Kasumi-1 (cell line): ENCODE results near the gene ACTR1A.
"Not testable (repeated sequence)": the region's sequence is repeated elsewhere in the genome, so short reads cannot be mapped to it uniquely, and the experiment has no call there.

Experiments used
- DNase-seq, 2 experiments: peaks; one replicate each; lab custom pipeline; 2025; lab: John Stamatoyannopoulos, UW

ACTR1A gene

DNA sequence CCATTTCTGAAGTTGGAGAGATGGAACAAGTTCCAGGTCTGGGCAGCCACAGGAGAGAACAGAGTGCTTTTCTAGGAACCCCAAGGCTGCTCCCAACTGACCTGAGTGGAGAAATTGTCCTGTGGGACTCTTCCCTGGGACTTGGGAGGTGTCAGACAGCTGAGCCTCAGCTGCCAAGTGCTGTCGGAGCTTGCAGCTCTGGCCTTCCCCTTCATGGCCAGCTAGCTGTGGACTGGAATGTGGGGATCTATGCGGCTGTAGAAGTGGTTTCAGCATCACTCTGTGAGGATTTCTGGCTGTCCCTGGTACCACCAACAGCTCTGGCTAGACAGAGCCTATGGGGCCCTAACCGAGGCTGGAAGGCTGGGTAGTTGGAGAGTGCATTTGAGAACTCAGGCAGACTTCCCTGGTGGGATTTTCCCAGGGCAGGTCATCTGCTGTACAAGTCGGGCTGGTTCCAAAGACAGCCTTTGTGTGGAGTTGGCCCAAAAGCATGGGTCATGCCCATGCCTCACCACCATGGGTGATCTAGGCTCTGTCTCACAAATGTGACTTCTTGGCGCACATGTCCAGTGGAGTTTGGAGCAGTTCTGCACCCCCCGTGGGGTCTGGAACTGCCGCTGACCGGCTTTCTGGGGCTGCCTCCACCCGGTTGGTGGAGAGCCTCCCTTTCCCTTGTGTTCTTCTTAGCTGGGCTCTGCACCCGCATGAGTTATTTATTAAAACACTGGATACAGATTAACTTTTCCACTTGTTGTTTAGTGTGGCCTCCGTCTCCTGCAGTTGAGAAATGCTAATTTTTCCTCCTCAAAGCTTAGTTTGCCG, 12.2 kb upstream of the ACTR1A start:
- DNase-seq = no peak

DNA sequence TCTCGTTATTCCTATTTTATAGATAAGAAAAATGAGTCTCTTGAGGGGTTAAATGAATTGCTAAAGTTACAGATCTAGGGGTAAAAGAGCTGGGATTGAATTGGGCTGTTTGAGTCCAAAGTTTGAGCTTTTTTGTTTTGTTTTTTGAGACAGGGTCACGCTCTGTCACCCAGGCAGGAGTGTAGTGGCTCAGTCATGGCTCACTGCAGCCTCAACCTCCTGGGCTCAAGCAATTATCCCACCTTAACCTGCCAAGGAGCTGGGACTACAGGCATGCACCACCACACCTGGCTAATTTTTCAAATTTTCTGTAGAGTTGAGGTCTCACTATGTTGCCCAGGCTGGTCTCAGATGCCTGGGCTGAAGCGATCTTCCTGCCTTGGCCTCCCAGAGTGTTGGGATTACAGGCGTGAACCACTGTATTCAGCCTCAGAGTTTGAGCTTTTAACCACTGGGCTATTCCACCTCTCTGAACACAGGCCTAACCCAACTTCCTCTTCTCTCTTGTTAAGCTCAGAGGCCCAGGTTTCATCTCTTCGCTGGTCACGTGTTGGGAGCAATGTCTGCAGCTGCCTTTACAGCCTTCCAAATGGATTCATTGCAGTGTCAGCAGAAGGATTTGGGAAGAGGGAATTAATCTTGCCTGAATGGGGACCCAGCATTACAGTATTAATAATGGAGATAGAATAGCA, 9.2 kb upstream of the ACTR1A start:
- peak; percentile 98 to 99 for DNase-seq

DNA sequence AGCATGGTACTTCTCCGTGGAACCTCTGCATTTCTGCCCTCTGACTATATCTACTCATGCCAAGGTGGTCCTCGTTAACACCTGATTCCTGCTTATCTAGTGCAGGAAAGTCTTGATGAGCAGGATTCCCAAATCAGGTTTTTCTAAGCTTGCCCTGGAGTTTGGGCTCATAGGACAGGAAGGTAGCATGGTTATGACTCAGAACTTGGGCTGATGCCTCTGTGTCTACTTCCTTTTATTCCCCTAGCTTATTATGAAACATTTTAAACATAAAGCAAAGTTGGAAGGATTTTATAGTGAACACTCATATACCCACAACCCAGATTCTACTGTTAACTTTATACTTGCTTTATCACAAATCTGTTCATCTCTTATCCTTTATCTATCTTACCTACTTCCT, 6.9 kb upstream of the ACTR1A start:
- peak; percentile 78 to 91 for DNase-seq

DNA sequence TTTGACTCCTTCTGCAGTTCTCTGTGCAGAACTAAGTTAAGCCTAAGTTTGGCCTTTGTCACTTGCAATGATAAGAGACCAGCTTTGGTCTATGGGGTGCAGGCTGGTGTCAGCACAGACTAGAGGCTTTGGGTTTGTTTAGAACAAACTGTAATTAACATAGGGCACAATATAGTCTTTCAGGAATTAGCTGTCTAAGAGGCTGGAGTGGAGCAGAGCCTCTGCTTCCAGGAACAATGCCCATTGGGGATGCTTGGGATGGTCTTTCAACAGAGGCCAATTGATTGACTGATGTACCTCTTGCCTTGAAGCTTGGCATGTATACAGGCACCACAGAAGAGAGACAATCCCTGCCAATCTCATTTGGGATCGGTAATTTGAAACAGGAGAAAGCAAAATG, 6.0 kb upstream of the ACTR1A start:
- DNase-seq = no peak

DNA sequence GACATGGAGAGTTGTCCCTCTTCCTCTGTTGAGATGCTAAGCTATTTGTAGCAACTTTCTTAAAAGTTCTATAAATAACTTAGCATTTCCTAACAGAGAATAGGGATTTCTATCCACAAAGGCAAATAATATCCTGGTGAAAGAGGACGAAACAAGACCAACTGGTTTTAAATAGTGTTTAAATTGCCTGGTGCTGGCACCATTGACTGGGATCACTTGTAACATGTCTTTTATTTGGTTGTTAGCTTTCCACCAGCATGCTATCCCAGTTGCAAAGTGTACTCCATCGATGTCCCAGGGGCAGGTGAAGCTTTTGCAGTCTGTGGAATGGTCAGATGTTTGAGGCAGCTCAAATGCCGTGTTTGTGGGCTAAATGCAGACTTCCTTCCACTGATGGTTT, 5.0 kb upstream of the ACTR1A start:
- no peak for DNase-seq

DNA sequence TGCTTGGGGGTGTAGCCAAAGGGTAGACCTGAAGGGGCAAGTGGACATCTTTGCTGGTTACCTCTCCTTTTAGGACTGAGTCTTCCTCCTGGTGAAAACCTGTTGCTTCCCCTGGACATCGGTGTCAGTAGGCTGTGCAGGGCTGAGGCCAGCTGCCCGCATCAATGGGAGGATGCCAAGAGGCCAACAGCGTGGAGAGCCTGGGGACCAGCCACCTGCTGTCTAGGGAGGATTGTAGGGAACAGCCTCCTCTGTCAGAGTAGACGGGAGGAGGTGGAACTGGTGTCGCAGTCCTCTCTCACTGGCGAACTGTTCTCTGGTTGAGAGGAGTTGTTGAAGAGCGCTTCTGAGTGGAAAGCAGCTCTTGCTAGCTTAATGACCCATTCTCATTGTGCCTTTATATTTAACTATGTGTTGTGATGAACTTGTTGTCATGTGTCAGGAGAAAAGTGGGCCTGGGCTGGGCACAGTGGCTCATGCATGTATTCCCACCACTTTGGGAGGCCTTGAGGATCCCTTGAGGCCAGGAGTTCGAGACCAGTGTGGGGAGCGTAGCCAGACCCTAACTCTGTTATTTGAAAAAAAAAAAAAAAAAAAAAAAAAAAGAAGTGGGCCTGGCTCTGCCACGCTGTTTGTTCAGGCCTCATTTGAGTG, 3.1 kb upstream of the ACTR1A start:
- DNase-seq = peak in 1 of 2 experiments; percentile 23

DNA sequence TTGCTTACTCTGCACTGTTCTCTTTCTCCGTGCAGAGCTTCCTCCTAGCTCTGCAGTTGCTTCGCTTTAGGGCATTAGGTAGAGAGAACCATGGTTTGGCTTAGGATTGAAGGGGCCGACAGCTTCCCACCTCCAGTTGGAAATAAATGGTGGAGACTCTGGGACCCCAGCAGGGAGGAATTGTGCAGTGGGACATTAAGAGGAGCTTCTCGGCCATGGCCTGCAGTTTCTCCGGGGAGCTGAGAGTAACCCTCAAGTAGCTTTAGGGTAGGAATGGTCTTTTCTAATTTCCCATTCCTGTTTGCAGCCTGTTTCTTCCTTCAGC, 2.4 kb upstream of the ACTR1A start:
- DNase-seq = no peak

DNA sequence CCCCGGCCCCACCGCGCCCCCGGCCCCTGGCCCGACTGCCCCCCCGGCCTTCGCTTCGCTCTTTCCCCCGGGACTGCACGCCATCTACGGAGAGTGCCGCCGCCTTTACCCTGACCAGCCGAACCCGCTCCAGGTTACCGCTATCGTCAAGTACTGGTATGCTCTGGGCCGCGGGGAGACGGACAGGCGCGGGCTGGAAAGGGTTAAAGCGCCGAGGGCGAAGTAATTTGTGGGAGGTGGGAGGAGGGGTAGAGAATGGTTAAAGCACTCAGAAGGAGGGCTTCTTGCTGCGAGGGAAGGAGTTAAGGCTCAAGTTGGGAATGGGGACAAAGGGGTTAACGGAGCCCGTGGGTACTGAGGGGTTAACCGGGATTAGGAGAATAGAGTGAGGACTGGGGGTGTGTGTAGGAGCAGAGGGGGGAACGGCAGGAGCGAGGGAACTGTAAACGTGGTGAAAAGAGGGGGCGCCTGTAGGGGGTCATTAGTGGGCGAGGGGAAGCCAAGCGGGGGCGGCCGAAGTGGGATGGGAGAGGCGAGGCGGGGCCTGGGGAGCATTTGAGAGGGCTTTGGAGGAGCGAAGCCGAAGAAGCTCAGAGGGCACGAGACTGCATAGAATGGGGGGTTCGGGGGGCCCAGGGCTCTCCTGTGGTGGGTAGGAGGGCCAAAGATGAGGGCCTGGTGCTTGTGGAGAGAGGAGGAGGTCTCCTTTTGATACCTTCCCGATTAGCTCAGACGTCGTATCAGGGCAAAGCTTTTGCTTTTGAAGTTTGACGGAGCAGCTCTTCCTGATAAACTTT, 1.9 kb upstream of the ACTR1A start:
- DNase-seq = peak; percentile 80 to 85

DNA sequence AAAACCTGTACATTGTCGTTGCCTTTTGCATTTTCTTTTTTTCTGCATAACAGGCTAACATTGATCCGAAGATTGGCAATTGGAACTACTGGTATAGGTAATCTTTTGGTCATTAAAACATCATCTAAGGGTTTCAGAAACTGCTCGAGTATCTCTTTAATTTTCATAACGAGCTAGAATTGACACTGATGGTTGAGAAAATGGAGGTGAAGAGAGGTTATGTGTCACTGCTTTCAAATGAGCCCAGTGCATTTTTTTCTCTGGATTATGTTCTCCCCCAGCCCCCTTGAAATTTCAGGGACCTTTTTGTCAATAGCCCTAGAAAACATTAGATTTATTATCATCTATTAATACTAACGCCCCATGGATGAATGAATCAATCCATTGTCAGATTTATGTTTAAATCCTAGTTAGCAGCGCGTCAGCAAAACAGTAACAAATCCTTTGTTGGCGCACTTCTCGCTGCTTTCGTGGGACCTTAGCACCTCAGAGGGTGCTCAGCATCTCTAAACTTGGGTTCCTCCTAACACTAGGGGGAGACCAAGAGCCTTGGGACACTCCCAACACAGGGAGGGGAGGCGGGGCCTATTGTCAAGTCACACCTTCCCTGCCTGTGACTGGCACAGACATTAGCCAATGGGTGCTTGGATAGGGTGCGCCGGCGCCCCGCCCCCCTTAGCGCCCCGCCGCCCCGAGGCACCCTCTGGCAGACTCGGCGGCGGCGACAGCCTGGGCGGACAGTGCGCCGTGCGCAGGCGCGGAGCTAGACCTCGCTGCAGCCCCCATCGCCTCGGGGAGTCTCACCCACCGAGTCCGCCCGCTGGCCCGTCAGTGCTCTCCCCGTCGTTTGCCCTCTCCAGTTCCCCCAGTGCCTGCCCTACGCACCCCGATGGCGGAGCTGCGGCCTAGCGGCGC, 1.0 kb upstream of the ACTR1A start, which contains the start of gene SUFU:
TSS of gene SUFU (plus strand) at position 709 of the 915 bp plus-strand sequence. CDS start at position 890, 181 bp downstream.
- DNase-seq = peak; percentile 99

DNA sequence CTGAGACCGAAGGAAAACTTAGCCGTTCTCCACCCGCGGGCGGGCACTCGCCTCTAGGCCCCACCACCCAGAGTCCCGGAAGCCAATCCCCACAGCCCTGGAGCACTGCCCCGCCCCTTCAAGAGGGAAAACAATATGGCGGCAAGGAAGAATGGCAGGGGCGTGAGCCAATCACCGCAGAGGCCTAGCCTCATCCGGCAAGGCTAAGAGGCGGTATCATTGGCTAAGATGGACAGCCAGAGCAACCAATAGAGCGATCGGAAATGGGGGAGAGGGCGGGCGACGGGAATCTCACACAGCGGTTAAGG, 529 bp downstream of the ACTR1A start:
- DNase-seq = peak; percentile 99

DNA sequence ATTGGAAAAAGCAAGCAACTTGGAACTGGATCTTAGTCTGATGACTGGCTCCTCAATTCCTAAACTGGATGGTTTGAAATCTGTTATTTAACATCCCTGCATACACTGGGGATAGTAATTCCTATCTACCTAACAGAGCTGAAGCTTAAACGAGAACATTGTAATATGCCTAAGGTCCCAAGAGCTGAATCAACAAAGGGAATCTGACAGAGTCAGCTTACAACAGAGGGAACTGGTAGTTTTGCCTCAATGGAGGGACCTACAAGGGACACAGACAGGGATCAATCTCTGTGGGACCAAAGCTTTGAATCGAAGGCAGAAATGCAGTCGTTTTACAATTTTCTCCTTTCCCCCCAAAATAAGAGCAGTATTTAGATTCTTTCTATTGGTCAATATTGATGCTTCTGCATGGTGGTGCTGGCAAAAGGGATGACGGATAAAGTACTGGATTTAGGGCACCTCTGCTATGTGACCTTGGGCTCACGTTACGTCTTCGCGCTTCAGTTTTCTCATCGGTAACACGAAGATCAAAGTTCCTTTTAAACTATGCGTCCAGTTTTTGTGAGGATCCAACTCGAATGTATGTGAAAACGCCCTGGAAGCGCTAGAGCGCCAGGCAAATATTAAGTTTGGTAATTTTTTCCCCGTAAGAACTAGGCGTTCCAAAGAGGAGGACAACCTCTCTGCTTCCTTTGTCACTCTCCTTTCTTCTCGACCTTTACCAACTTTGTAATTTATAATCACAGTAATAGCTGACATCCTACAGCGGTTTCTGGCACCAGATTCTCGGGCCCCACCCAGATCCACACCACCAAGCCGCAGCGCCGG, 1.1 kb downstream of the ACTR1A start:
- DNase-seq = no peak

DNA sequence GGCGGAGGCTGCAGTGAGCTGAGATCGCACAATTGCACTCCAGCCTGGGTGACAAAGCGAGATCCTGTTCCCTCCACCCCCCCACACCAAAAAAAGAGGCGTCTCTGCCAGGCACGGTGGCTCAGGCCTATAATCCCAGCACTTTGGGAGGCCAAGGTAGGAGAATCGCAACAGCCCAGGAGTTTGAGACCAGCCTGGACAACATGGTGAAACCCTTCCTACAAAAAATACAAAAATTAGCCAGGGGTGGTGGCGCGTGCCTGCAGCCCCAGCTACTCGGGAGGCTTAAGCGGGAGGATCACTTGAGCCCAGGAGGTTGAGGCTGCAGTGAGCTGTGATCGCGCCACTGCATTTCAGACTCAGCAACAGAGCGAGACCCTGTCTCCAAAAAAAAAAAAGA, 1.8 kb downstream of the ACTR1A start:
- DNase-seq = not testable (repeated sequence)

DNA sequence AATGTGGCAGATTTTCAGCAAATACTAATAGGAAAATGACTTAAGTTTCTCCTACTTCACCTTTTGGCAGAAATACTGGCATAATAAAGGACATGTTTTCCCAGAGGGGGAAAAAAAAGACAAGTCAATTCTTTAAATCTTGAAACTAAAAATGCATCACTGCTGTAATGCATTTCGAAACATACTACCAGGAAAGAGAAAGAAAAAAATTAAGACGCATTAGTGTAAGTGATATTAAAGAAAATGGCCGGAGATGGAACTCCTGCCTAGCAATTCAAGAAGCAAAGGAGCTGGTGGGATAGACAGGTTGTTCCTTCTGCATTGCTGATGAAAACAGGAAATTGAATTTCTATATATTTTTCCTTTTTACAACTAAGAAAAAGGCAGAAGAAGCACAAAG, 3.2 kb downstream of the ACTR1A start:
- no peak for DNase-seq

DNA sequence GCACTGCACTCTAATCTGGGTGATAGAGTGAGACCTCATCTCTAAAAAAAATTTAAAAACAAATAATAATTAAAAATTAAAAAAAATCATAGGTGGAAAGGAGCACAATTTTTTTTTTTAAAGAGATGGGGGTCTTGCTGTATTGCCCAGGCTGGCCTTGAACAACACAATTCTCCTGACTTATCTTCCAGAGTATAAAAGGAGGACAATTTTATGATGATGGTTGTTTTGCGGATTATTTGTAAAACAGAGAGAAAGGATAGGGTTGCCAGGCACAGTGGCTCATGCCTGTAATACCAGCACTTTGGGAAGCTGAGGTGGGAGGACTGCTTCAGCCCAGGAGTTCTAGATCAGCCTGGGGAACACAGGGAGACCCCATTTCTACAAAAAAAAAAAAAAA, 5.0 kb downstream of the ACTR1A start:
- DNase-seq = no peak

DNA sequence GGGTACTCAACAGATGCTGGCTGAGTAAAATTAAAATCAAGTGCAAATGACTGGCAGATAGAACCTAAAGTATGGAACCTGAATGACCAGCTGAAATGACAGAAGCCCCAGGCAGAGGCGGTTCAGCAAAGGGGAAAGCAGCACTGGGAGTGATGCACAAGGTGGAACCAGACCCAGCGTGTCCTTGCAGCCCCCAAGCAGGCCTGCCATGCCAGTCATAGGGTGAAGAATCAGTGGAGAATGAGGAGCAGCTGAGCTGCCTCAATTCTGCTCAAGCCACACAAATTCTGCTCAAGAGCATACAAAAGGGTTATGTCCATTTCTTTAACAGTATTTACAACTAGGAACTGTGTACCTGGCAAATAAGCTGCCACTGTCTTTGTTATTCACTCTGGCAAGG, 8.7 kb downstream of the ACTR1A start:
- DNase-seq = no peak

DNA sequence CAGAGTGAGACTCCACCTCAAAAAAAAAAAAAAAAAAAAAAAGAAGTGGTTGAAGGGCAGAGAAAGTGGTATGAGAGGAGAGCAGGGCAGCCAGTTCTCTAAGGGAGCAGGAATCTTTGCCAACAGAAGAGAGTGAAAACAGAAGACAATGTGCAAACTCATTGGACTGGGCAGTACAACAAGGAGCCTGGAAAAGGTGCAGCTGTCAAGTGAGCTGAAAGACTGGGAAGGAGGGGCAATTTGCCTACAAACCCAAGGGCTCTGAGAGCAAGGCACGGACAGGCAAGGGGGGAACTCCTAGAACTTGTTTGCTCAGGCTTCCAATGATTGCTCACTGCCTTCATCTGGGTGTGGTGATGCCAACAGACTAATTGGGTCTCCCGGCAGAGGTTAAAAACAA, 9.5 kb downstream of the ACTR1A start:
- no peak for DNase-seq

DNA sequence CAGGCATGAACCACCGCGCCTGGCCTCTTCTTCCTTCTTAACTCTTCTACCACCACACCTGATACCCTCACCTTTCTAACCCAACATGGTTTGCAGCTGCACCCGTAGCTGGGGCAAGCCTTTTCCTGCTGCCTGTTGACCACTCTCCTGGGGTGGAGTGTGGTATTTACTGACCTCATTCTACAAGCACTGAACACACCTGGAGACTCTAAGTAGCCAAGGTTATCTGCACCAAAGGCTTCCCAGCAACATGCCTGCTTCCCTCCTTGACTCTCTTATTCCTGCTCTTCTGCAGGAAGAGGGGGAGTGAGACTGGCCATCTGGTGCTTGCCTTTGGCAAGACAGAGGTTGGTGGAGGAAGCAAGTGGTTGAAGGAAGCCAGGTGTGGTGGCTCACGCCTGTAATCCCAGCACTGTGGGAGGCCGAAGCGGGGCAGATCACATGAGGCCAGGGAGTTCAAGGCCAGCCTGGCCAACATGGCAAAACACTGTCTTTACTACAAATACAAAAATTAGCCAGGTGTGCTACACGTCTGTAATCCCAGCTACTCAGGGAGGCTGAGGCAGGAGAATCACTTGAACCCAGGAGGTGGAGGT, 10.1 kb downstream of the ACTR1A start:
- no peak for DNase-seq

DNA sequence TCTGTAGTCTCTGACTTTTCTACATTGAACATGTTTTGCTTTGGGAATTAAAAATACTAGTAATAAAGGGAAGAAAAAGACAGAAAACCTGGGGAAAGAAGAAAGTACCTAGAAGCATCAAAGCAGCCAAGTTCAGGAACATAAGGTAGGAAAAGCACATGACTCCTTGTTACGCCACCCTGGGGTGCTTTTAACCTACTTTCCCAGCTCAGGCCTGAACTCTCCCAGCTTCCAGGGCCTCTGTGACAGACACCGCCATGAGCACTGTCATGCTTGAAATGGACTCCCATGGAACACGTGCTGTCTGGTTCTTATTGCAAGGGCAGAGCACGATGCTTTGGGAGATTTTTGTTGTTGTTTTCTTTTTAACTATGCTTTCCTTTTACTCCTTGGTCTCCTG, 11.4 kb downstream of the ACTR1A start:
- DNase-seq = no peak

DNA sequence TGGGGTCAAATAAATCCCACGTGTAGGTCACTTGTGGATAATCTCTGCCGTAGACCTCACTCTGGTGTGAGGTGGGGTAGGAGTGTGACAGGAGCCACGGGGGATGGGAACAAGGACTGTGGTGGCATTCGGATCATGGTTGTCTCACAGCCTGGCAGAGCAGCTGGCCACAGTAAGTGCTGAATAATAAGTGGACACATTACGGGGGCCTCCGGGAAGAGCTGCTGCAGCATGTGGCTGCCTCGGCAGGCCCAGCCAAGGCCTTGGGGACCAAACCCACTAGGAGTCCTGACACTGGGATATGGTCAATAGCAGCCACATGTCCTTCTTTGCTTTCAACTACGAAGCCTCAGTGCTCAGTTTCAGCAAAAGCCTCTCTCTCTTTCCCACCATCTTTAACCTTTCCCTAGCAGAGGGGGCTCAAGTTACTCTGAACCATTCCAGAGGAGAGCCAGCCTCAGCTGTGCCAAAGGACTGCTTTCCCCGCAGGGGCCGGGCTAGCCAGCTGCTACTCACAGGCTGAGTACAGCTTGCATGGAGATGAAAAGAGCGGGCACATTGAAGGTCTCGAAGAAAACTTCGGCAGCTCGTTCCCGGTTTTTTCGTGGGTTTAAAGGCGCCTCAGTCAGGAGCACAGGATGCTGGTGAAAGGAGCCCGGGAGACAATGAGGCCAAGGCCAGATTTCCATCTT, 17.3 kb downstream of the ACTR1A start:
- DNase-seq = no peak
